ENCODE data around the gene FAM168A.

GRCh38 chr11:73598719-73599379 is 937 bp upstream of the FAM168A start:
- TF ChIP-seq, protein P1, sequence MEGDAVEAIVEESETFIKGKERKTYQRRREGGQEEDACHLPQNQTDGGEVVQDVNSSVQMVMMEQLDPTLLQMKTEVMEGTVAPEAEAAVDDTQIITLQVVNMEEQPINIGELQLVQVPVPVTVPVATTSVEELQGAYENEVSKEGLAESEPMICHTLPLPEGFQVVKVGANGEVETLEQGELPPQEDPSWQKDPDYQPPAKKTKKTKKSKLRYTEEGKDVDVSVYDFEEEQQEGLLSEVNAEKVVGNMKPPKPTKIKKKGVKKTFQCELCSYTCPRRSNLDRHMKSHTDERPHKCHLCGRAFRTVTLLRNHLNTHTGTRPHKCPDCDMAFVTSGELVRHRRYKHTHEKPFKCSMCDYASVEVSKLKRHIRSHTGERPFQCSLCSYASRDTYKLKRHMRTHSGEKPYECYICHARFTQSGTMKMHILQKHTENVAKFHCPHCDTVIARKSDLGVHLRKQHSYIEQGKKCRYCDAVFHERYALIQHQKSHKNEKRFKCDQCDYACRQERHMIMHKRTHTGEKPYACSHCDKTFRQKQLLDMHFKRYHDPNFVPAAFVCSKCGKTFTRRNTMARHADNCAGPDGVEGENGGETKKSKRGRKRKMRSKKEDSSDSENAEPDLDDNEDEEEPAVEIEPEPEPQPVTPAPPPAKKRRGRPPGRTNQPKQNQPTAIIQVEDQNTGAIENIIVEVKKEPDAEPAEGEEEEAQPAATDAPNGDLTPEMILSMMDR (IDR thresholded peaks at IDR 0.05), result no peak
- TF ChIP-seq EP300 (IDR thresholded peaks at IDR 0.05), result no peak
